GM21367 (cell line): ENCODE measurements around the gene MUSTN1.

Source experiments
- ATAC-seq: cut with Tn5 transposase; IDR thresholded peaks from one replicate; pipeline ENCODE4 v1.9.1; 2021; ENCODE audit not compliant: unreplicated experiment

MUSTN1 gene

DNA sequence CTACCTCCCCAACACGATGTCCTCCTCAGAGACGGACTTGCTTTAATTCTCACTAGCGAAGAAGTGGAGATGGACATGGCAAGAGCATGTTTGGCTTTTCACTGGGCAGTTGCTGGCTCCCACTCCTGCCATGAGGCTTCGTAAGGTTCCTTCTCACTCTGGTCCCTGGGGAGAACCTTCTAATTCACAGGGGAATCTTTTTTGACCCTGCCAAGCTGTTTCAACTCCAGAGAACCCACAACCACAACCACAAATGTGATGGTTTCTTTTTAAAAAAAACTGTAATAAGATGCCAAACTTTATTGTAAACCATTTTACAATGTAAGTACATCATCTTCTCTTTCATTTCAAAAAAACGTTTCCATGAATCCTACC is 1.6 kb upstream of the MUSTN1 start:
- ATAC-seq = no peak

DNA sequence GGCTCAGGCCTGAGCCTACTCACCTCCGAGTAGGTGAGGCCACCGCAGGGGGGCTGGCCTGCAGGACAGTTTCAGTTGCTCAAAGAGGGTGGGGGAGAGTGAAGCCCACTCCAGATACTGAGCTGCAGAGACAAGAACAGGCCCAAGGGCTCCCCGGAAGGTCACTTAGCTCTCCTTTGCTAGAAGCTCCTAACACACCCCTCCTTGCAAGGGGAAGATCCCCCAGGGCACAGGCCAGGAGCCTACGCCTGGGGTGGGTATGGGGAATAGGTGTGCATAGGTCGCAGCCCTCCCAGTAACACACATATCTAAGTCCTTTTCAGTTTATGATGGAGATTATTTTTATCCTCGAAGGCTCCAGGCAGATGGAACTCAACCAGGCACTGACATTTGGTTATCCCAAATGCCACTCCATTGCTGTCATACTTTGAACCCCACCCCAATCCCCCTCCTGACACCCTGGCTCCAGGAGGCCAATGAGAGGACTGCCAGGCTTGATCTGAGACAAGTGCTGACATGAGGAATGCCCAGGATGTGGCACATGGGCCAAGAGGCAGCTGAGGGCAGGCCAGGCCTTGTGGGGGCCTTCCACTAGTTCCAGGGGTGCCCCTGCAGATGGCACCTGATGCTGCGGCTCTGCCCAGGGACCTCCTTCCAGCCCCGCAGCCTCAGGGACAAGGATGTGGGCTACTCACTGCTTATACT is 1.1 kb upstream of the MUSTN1 start:
- no peak for ATAC-seq

GRCh38 chr3:52833202-52833601 is 1.6 kb downstream of the MUSTN1 start:
- ATAC-seq = no peak

GRCh38 chr3:52831500-52832301 is 3.1 kb downstream of the MUSTN1 start:
- ATAC-seq = no peak

DNA sequence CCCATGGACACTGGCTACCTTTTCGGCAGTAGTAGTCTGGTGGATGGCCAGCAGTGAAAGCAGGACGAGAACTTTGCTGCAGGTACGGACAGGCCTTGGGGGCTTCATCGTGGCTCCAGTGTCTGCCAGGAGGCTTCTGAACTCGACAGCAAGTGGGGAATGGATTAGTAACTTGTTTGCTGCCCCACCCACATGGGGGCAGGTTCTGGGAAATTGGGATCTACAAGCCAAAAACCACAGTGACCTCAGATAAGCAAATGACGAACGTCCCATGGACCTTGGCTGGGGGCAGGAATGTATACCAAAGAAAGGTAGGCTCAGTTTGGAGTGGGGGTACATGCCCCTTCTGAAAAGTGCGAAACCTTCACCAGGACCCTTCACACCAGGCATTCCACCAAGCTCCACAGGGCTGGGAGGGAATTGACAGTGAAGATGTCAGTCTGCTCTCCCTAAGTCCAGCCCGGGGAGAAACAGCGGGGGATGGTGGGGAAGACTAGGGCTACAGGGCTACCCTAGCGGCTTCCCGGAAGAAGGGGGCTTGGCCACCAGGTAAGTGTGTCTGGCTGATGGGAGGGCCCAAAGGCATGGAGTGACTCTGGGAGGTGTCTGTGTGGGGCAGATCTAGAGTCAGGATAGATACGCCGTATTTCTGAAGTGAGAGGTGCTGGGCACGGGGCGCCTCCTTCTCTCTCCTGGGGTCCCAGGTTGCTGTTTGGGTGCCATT is 4.1 kb downstream of the MUSTN1 start, which contains the start of gene ITIH4:
TSS of gene ITIH4 (minus strand) at position 138 of the 724 bp plus-strand sequence. CDS start at position 108, 30 bp downstream.
- ATAC-seq = no peak

- ATAC-seq = no peak
Observed at GRCh38 chr3:52829906-52830463, 4.8 kb downstream of the MUSTN1 start.

- ATAC-seq = no peak
Observed at GRCh38 chr3:52829482-52829881, 5.3 kb downstream of the MUSTN1 start.

DNA sequence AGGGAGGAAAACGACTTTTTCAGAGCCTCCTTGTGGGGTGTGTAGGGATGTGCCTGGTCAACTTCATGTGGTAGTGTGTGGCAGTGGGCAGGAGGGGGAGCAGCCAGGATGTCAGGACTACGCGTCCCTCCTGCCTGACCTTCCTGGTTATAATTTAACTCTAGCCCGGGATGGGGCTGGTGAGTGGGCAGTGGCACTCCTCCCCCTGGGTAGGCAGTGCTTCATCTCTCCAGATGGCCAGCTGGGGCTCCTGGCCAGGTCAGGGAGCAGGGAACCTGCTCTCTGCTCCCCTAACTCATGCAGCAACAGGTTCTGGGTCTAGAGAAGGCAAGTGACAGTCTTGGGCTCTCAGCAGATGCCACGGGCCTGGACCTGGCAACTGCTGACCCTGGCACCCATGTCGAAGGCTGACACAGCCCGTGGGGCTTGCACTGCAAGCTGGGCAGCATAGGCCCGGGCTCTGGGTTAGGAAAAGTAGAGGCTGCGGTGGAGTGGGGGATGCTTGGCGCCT is 6.9 kb downstream of the MUSTN1 start:
- ATAC-seq = no peak

DNA sequence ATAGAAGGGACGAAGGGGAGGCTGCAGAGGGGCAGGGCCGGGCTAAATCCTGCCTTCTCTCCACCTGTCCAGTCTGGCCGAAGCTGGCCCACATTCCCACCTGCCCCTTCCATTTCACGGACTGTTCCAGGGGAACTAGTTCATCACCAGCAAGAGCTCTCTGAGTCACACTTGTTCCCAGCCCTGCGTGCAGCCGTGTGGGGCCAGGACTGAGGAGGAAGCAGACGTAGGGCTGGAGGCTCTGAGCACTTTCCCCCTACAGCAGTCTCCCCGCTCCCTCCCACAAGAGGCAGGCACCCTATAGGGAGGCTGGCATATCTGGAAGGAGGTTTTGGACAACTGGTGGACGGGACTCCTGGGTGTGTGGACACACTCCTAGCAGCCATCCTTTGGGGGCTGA is 7.4 kb downstream of the MUSTN1 start:
- ATAC-seq = no peak

DNA sequence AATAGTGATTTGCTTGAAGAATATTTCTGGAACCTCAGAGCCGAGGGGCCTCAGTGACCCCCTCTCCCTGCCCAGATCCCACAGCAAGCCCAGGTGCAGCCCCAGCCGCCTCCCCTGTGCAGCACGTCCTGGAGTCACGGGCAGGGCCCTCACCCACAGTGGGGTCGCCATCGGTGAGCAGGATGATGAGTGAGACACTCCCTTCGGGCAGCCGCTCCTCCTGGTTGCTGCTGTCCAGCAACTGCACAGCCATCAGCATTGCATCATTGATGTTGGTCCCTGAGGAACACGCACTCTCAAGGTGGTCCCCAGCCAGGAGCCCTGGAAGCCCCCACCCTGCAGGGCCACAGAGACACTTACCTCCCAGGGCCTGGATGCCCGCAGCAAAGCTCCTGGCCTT is 10.8 kb downstream of the MUSTN1 start:
- ATAC-seq = no peak

GRCh38 chr3:52822363-52822762 is 12.5 kb downstream of the MUSTN1 start:
- ATAC-seq = no peak

- ATAC-seq = no peak
Observed at GRCh38 chr3:52820736-52821135, 14.1 kb downstream of the MUSTN1 start.

GRCh38 chr3:52819936-52820335 is 14.9 kb downstream of the MUSTN1 start:
- no peak for ATAC-seq

DNA sequence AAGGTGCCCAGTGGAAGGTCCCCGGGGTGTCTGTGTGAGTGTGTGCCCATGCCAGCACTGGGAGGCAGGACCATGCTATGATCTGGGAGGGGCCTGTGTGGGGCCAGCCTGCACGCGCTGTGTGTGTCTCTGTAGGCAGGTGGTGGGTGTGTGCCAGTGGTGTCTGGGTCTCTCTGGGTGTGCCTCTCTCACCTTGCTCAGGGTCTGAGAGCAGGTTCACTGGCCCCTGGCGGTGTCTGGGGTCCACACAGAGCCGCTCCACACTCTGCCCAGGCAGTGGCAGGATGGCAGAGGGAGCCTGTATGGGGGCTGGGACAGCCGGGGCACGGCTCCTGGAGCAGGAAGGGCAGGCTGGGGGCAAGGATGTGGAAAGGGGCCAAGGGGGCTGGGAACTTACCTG is 17.0 kb downstream of the MUSTN1 start:
- no peak for ATAC-seq

GRCh38 chr3:52817221-52817620 is 17.6 kb downstream of the MUSTN1 start:
- no peak for ATAC-seq

DNA sequence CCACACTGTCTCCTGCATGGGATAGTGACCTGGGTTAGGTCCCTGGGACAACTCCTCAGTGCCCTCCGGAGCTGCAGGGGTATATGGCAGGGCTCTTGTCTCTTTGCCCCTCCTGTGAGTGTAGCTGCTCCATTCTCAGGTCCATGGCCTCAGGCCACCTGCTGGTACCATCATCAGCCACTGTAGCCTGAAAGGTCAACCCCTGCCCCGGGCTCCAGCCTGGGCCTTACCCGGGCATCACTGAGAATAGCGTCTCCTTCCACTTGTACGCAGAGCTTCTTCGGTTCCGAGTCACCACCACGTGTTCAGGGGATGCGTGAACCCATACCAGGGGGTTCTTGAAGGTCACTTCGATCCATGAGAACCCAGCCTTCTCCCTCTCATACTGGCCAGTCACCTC is 18.2 kb downstream of the MUSTN1 start:
- no peak for ATAC-seq

- ATAC-seq = no peak
Observed at GRCh38 chr3:52816199-52816598, 18.6 kb downstream of the MUSTN1 start.

DNA sequence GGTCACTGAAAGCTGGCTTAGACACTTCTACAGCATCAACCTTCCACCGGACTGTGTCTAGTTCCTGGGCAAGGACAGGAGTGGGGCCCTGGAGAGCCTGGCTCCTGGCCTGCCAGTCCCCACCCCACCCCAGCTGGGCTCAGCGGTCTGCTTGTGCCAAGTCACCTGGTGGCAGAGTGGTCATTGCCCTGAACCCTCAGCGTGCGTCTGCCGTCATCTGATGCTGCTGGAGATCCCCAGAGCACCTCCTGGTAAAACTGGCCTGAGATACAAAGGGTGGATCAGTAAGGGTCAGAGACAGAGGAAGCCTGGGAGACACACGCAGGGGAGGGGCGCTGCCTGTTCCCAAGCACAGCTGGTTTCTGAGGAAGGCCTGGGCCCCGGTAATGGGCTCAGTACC is 21.0 kb downstream of the MUSTN1 start:
- ATAC-seq = no peak

- no peak for ATAC-seq
Observed at GRCh38 chr3:52811452-52812011, 23.3 kb downstream of the MUSTN1 start.

DNA sequence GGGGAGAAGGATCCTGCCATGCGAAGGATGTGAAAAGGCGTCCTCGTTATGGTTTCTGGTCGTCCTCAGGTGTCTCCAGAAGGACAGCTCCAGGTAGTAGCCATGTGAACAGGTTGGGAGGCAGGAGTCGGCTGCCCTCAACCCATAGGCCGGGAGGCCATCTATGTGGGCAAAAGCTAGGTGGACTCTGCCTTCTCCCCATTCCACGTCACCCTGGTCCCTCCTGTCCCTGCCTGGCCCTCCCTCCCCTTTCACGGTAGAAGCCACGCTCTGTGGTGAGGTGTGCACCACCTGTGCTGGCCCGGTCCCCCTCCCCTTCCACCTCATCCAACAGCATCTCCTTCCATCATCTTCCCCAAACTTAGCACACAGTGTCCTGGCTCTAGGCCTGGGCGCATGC is 23.9 kb downstream of the MUSTN1 start:
- ATAC-seq = no peak
